ENCODE measurements around the gene COPRS. TPM values are rescaled to one million over a fixed set of nuclear protein-coding genes. Genes with fewer than 3 reads are reported as not detected.

COPRS gene
- total and polyA plus RNA-seq, 2 of the 8 experiments (the other 6 are each of a cell fraction or from before 2014, with no cell fraction given) = 40.9 to 49.3 TPM

- H3K23me2 ChIP-seq (ENCODE audit: low read depth, low read length) = no peaks in the 10 kb centered on the region
- H4K8ac ChIP-seq (ENCODE audit: extremely low read depth, insufficient read depth, low read length) = no peak overlapping the region
- H2BK15ac ChIP-seq (ENCODE audit: low read length) = no peak overlapping the region
- no peak overlapping the region for H3K4me3 ChIP-seq (ENCODE audit: extremely low read depth in 1 of 4, insufficient read depth in 2 of 4, low read depth in 3 of 4, low read length in 4 of 4)
- no peak overlapping the region for H3K27ac ChIP-seq (ENCODE audit: low read depth, low read length)
- H2BK12ac ChIP-seq (ENCODE audit: low read depth, low read length) = no peak overlapping the region
- WGBS, 2 experiments (ENCODE audit: extremely low coverage in 1 of 2, insufficient coverage in 1 of 2, insufficient read length in 1 of 2, insufficient replicate concordance in 2 of 2, low coverage in 1 of 2, low lambda C conversion rate in 2 of 2, missing lambda C conversion rate in 1 of 2) = 92% methylated on average over 4 of the region's 4 CpGs; no CpG with 5 or more reads in 1 of the 2 experiments
- H3K9me3 ChIP-seq (ENCODE audit: insufficient read depth in 2 of 2, low read depth in 1 of 2, low read length in 1 of 2) = no peaks in the 10 kb centered on the region
- POLR2A ChIA-PET (ENCODE audit: partially characterized antibody) = no interaction called here
- H4K20me1 ChIP-seq (replicated peaks in 1 of 2; ENCODE audit: control insufficient read depth in 1 of 2, insufficient read depth in 2 of 2, low read length in 2 of 2) = no peaks in the 10 kb centered on the region
- no peak overlapping the region for H4K91ac ChIP-seq (replicated peaks; ENCODE audit: insufficient read length, low read length)
- no peak overlapping the region for H2AK5ac ChIP-seq (ENCODE audit: low read depth, low read length)
- H2BK120ac ChIP-seq (replicated peaks; ENCODE audit: low read depth, low read length) = no peak overlapping the region
- no peak overlapping the region for H3K9ac ChIP-seq (replicated peaks in 1 of 4; ENCODE audit: extremely low read depth in 1 of 4, low read depth in 3 of 4, low read length in 3 of 4)
- H3K79me1 ChIP-seq (ENCODE audit: low read depth, low read length) = no peaks in the 10 kb centered on the region
- no peaks in the 10 kb centered on the region for H3K36me3 ChIP-seq (ENCODE audit: control insufficient read depth in 2 of 4, insufficient read depth in 4 of 4, low read length in 3 of 4)
- no peaks in the 10 kb centered on the region for H3K79me2 ChIP-seq (ENCODE audit: control insufficient read depth in 1 of 2, insufficient read depth in 2 of 2, low read length in 2 of 2)
- no peak overlapping the region for H3K14ac ChIP-seq (ENCODE audit: insufficient read length)
- H2BK5ac ChIP-seq (ENCODE audit: low read depth, low read length) = no peak overlapping the region
- no peak overlapping the region for H4K5ac ChIP-seq (ENCODE audit: insufficient read length, low read depth, low read length)
- no peak overlapping the region for H3K23ac ChIP-seq (ENCODE audit: insufficient read length)
- no peak overlapping the region for H2BK20ac ChIP-seq (ENCODE audit: low read length)
- no peak overlapping the region for H2AFZ ChIP-seq (ENCODE audit: low read length)
- H3K18ac ChIP-seq (ENCODE audit: extremely low read depth, low read length) = no peak overlapping the region
- CTCF ChIA-PET (ENCODE audit: partially characterized antibody) = interaction anchor here (0.6 to 1.0 kb wide), 4 partner anchors 9 to 655 kb away, joined by 3 read pairs; no protein-coding TSS in a partner anchor
- no peak for FAIRE-seq
- no peak overlapping the region for H3K4me2 ChIP-seq (ENCODE audit: insufficient read depth in 1 of 2, low read depth in 2 of 2, low read length in 2 of 2)
- H3K56ac ChIP-seq (replicated peaks; ENCODE audit: insufficient read length, low read depth, low read length) = no peak overlapping the region
- H3K27me3 ChIP-seq (replicated peaks in 1 of 4; ENCODE audit: control insufficient read depth in 3 of 4, extremely low read depth in 1 of 4, insufficient read depth in 3 of 4, low read length in 3 of 4) = no peaks in the 10 kb centered on the region
- no peak overlapping the region for H3K4ac ChIP-seq (replicated peaks; ENCODE audit: insufficient read length, low read depth, low read length)
- no peaks in the 10 kb centered on the region for H3K4me1 ChIP-seq (replicated peaks in 1 of 4; ENCODE audit: control insufficient read depth in 3 of 4, insufficient read depth in 4 of 4, low read length in 3 of 4)
- DNase-seq (ENCODE audit: low read depth in 1 of 2, low spot score in 2 of 2) = no peak
- TF ChIP-seq KDM4A (IDR thresholded peaks at IDR 0.05; ENCODE audit: low read depth, low read length, severe bottlenecking) (no peak), POLR2AphosphoS5 (IDR thresholded peaks at IDR 0.05; ENCODE audit: low read depth, low read length) (no peak), BCL11A (IDR thresholded peaks at IDR 0.05; ENCODE audit: low read depth in 2 of 2, low read length in 2 of 2) (no peak), RNF2 (IDR thresholded peaks at IDR 0.05; ENCODE audit: borderline replicate concordance, low read depth, low read length, missing control alignments, poor library complexity, severe bottlenecking) (no peak), ATF3 (IDR thresholded peaks at IDR 0.05; ENCODE audit: insufficient read depth, low read depth, low read length) (no peak), CREB1 (IDR thresholded peaks at IDR 0.05) (no peak), KDM5A (IDR thresholded peaks at IDR 0.05; ENCODE audit: low read length) (no peak), USF2 (IDR thresholded peaks at IDR 0.05; ENCODE audit: low read length) (no peak), ATF2 (IDR thresholded peaks at IDR 0.05; ENCODE audit: low read length) (no peak), BRCA1 (IDR thresholded peaks at IDR 0.05; ENCODE audit: low read depth, low read length) (no peak), ZNF274 (IDR thresholded peaks at IDR 0.05; ENCODE audit: borderline replicate concordance, extremely low read depth, low read length) (no peak)
Measured at GRCh38 chr17:31806921-31807320, 52.1 kb downstream of the COPRS start.
